ENCODE data around the gene OR10C1.
"Not testable (repeated sequence)": the region's sequence is repeated elsewhere in the genome, so short reads cannot be mapped to it uniquely, and the experiment has no call there.

OR10C1 gene, protein sequence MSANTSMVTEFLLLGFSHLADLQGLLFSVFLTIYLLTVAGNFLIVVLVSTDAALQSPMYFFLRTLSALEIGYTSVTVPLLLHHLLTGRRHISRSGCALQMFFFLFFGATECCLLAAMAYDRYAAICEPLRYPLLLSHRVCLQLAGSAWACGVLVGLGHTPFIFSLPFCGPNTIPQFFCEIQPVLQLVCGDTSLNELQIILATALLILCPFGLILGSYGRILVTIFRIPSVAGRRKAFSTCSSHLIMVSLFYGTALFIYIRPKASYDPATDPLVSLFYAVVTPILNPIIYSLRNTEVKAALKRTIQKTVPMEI

DNA sequence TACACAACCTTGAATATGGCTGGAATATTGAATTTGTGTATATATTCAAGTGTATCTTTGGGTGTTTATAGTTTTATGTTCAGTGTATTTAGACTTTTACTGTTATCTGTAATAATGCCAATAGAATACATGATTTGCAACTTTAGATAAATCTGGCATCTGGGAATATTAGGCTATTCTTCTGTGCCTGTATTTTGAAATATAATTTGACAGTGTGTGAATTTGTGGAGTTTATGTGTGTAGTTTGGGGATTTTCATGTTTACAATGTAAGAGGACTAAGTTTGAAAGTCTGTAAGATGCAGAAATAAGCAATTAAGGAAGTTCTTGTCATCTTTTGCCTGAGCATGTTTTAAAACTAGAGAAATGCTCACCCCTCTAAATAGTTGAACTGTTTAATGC is at the start of gene OR10C1:
Gene OR10C1 (plus strand): TSS at position 301 of the 400 bp plus-strand sequence. CDS start 710 bp downstream, outside the sequence.
- H3K36me3 ChIP-seq (ENCODE audit: control insufficient read depth, insufficient read depth, low read length): no peaks in the 10 kb centered on the region
- no peak within 1 kb of the TSS for H3K4me3 ChIP-seq (ENCODE audit: low read depth, low read length)
- no peaks in the 10 kb centered on the region; the same call in 1 of the 2 replicates for H3K27me3 ChIP-seq (ENCODE audit: control insufficient read depth, insufficient read depth, low read length)
- H3K27ac ChIP-seq (ENCODE audit: low read depth, low read length): no peak within 1 kb of the TSS
- no peak within 1 kb of the TSS for H3K9ac ChIP-seq (ENCODE audit: low read depth, low read length)
- H3K9me3 ChIP-seq (ENCODE audit: control insufficient read depth, insufficient read depth, low read length): no peaks in the 10 kb centered on the region
- H3K4me1 ChIP-seq (ENCODE audit: control insufficient read depth, insufficient read depth, low read length): no peaks in the 10 kb centered on the region

DNA sequence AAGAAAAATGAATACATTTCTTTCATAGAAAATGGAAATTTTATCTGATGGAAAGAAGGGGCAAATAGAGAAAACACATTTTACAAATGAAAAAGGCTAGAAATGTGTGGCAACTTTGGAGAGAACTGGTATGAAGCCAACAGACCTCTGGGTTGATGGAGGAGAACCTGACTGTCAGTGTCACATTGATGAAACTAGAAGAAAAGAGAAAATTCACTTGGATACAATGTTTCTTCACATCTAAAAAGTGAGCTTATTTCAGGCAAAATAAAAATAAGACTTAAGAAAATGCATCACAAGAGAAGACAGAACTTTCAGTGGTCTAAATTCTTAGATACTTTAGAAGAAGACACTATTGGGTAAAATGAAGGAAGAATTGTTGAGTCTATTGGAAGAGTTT is 43.8 kb upstream of the OR10C1 start, which contains the start of gene OR12D2:
Gene OR12D2 (plus strand): TSS at position 301 of the 400 bp plus-strand sequence. CDS start 1,069 bp downstream, outside the sequence.
- peaks cover 9% of the 10 kb centered on the region; the same call in 1 of the 2 replicates for H3K4me1 ChIP-seq (ENCODE audit: control insufficient read depth, insufficient read depth, low read length)
- H3K36me3 ChIP-seq (ENCODE audit: control insufficient read depth, insufficient read depth, low read length): no peaks in the 10 kb centered on the region
- H3K27me3 ChIP-seq (ENCODE audit: control insufficient read depth, insufficient read depth, low read length): no peaks in the 10 kb centered on the region

DNA sequence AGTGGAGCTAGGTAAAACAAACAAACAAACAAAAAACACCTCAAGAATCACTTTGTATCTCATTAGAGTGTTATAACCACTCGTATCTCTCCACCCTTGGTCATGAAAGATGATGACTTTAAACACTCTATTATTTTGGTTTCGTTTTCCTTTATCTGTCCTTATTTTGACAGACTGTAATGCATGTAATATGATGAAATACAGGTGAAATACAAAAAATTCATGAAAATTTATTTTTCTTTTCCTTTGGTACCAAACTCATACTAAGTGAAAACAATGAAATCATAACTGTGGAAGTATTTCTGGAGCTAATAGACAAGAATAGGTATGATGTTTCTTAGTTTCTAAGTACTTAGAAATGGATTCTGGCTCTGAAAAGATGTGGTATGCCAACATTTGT is 39.6 kb upstream of the OR10C1 start:
- Histone ChIP-seq H3K4me3 (ENCODE audit: low read depth, low read length) (no peak overlapping the region), H3K4me1 (ENCODE audit: control insufficient read depth, insufficient read depth, low read length) (peaks cover 4% of the 10 kb centered on the region; the same call in 1 of the 2 replicates), H3K27me3 (ENCODE audit: control insufficient read depth, insufficient read depth, low read length) (no peaks in the 10 kb centered on the region), H3K36me3 (ENCODE audit: control insufficient read depth, insufficient read depth, low read length) (no peaks in the 10 kb centered on the region), H3K9me3 (ENCODE audit: control insufficient read depth, insufficient read depth, low read length) (no peaks in the 10 kb centered on the region), H3K9ac (ENCODE audit: low read depth, low read length) (no peak overlapping the region), H3K27ac (ENCODE audit: low read depth, low read length) (no peak overlapping the region)

More for the DNA sequence above, 43.8 kb upstream of the OR10C1 start, which contains the start of gene OR12D2:
- H3K9me3 ChIP-seq (ENCODE audit: control insufficient read depth, insufficient read depth, low read length): no peaks in the 10 kb centered on the region
- no peak within 1 kb of the TSS for H3K27ac ChIP-seq (ENCODE audit: low read depth, low read length)
- H3K4me3 ChIP-seq (ENCODE audit: low read depth, low read length): no peak within 1 kb of the TSS
- H3K9ac ChIP-seq (ENCODE audit: low read depth, low read length): no peak within 1 kb of the TSS

DNA sequence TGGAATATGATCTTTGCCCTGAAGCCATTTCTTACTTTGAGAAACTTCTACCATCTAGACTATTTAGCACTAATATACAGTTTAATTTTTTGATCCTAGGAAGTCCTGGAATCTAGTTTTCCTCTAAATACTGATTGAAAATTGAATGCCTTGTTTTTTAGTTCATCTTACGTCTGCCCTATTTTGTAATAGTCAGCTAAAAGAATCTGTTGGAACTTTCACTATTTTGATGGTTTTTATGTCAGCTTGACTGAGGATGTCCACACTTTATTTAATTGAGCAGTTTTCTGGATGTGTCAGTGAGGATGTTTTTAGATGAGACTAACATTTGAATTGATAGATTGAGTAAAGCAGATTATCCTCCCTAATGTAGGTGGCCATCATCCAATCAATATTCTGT is 35.3 kb upstream of the OR10C1 start:
- no peak overlapping the region for H3K4me3 ChIP-seq (ENCODE audit: low read depth, low read length)
- no peaks in the 10 kb centered on the region for H3K36me3 ChIP-seq (ENCODE audit: control insufficient read depth, insufficient read depth, low read length)
- no peaks in the 10 kb centered on the region for H3K4me1 ChIP-seq (ENCODE audit: control insufficient read depth, insufficient read depth, low read length)
- no peaks in the 10 kb centered on the region for H3K27me3 ChIP-seq (ENCODE audit: control insufficient read depth, insufficient read depth, low read length)
- no peak overlapping the region for H3K27ac ChIP-seq (ENCODE audit: low read depth, low read length)
- no peak overlapping the region for H3K9ac ChIP-seq (ENCODE audit: low read depth, low read length)
- H3K9me3 ChIP-seq (ENCODE audit: control insufficient read depth, insufficient read depth, low read length): no peaks in the 10 kb centered on the region

DNA sequence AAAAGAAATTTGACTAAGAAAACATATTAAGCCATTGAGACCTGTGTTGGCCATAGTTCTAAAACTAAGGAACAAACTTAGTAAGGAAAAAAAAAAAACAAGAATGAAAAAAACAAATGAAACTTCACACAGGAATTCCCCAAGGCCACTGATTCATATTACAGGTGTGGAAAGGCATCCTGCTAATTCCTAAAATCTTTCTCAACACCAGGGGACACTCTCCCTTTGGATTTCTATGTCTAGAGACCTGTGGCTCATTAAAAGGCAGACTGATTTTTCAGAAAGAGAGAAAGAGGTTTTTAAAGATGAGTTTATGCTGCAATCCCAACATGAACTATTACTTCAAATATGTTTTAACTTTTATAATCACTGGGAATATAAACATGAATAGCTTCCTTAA is 24.5 kb upstream of the OR10C1 start, which contains the start of gene OR12D1:
Gene OR12D1 (plus strand): TSS at position 341 of the 400 bp plus-strand sequence.
- Histone ChIP-seq H3K27me3 (ENCODE audit: control insufficient read depth, insufficient read depth, low read length) (no peaks in the 10 kb centered on the region), H3K27ac (ENCODE audit: low read depth, low read length) (no peak within 1 kb of the TSS), H3K36me3 (ENCODE audit: control insufficient read depth, insufficient read depth, low read length) (no peaks in the 10 kb centered on the region), H3K4me3 (ENCODE audit: low read depth, low read length) (no peak within 1 kb of the TSS), H3K4me1 (ENCODE audit: control insufficient read depth, insufficient read depth, low read length) (no peaks in the 10 kb centered on the region), H3K9ac (ENCODE audit: low read depth, low read length) (no peak within 1 kb of the TSS), H3K9me3 (ENCODE audit: control insufficient read depth, insufficient read depth, low read length) (no peaks in the 10 kb centered on the region)

DNA sequence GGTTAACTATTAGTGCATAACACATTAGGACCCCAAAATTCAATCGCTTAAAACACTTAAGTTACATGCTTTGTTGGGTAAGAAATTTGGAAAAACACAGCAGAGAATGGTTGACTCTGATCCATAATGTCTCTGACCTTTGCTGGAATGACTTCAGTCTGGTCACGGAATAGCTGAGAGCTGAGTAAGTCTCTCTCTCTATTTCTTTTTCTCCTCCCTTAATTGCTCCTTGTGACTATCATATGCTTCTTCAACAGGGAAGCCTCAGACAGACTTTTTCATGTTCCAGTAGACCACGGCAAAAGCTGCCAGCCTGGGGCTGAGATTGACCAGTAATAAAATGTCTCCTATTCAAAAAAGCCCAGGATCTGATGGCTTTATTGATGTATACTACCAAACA is 19.6 kb upstream of the OR10C1 start:
- H3K9ac ChIP-seq (ENCODE audit: low read depth, low read length): no peak overlapping the region
- peaks cover 8% of the 10 kb centered on the region; the same call in 1 of the 2 replicates for H3K4me1 ChIP-seq (ENCODE audit: control insufficient read depth, insufficient read depth, low read length)
- H3K27ac ChIP-seq (ENCODE audit: low read depth, low read length): no peak overlapping the region
- H3K4me3 ChIP-seq (ENCODE audit: low read depth, low read length): no peak overlapping the region
- H3K9me3 ChIP-seq (ENCODE audit: control insufficient read depth, insufficient read depth, low read length): no peaks in the 10 kb centered on the region
- no peaks in the 10 kb centered on the region for H3K27me3 ChIP-seq (ENCODE audit: control insufficient read depth, insufficient read depth, low read length)
- no peaks in the 10 kb centered on the region for H3K36me3 ChIP-seq (ENCODE audit: control insufficient read depth, insufficient read depth, low read length)

DNA sequence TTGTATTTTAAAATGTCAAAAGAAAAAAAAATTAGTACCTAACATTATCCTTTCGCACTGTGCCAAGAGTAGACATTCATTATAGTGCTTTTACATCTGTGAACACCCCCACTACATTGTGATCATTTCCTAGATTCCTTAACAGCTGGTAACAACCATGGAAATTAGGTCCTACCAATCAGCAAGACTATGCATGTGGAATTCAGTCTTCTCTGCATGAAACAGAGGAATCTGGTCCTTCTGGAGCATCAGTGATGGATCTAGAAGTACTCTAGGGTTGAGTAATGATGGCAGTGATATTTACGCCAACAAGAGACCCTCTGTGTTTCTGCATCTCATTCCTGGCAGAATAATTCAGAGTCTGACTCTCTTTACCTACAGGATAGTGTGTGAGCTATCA is 14.9 kb upstream of the OR10C1 start:
- H3K9me3 ChIP-seq (ENCODE audit: control insufficient read depth, insufficient read depth, low read length): no peaks in the 10 kb centered on the region
- H3K27me3 ChIP-seq (ENCODE audit: control insufficient read depth, insufficient read depth, low read length): no peaks in the 10 kb centered on the region
- no peak overlapping the region for H3K4me3 ChIP-seq (ENCODE audit: low read depth, low read length)
- no peak overlapping the region for H3K9ac ChIP-seq (ENCODE audit: low read depth, low read length)
- peaks cover 8% of the 10 kb centered on the region; the same call in 1 of the 2 replicates for H3K4me1 ChIP-seq (ENCODE audit: control insufficient read depth, insufficient read depth, low read length)
- H3K36me3 ChIP-seq (ENCODE audit: control insufficient read depth, insufficient read depth, low read length): no peaks in the 10 kb centered on the region
- H3K27ac ChIP-seq (ENCODE audit: low read depth, low read length): no peak overlapping the region

DNA sequence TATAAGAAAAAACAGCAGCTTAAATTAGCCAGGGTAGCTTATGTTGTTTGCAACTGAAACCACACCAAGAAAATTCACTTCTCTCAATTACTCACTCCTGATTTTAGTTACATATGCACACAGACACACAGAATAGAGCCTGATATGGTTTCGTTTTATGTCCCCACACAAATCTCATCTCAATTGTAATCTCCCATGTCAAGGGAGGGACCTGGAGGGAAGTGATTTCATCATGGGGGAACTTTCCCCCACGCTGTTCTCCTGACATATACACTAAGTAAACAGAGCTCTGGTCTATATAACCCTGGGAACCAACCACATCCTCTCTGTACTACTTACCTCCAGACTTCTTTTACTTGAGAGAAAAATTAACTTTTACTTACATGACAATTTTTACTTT is 14.5 kb upstream of the OR10C1 start:
- Histone ChIP-seq H3K27me3 (ENCODE audit: control insufficient read depth, insufficient read depth, low read length) (no peaks in the 10 kb centered on the region), H3K9me3 (ENCODE audit: control insufficient read depth, insufficient read depth, low read length) (no peaks in the 10 kb centered on the region), H3K4me3 (ENCODE audit: low read depth, low read length) (no peak overlapping the region), H3K9ac (ENCODE audit: low read depth, low read length) (no peak overlapping the region), H3K4me1 (ENCODE audit: control insufficient read depth, insufficient read depth, low read length) (peaks cover 8% of the 10 kb centered on the region; the same call in 1 of the 2 replicates), H3K36me3 (ENCODE audit: control insufficient read depth, insufficient read depth, low read length) (no peaks in the 10 kb centered on the region), H3K27ac (ENCODE audit: low read depth, low read length) (no peak overlapping the region)

DNA sequence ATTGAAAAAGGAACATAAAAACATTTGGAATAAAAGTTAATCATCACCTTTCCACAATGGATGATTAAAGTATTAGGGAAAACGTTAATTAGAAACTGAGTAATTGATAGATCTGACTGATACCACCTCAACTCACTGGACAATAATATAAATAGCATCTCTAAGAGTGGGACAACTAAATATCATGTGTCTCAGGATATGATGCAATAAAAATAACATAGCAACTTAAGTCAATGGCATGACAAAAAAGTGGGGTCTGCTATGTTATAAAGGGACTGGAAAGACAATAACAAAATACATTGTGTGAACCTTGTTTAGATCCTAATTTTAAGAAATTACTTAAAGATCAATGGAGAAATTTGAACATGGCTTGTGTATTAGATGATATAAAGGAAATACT is 14.0 kb upstream of the OR10C1 start:
- Histone ChIP-seq H3K36me3 (ENCODE audit: control insufficient read depth, insufficient read depth, low read length) (no peaks in the 10 kb centered on the region), H3K27ac (ENCODE audit: low read depth, low read length) (no peak overlapping the region), H3K27me3 (ENCODE audit: control insufficient read depth, insufficient read depth, low read length) (no peaks in the 10 kb centered on the region), H3K9ac (ENCODE audit: low read depth, low read length) (no peak overlapping the region), H3K9me3 (ENCODE audit: control insufficient read depth, insufficient read depth, low read length) (no peaks in the 10 kb centered on the region), H3K4me3 (ENCODE audit: low read depth, low read length) (no peak overlapping the region), H3K4me1 (ENCODE audit: control insufficient read depth, insufficient read depth, low read length) (peaks cover 8% of the 10 kb centered on the region; the same call in 1 of the 2 replicates)

DNA sequence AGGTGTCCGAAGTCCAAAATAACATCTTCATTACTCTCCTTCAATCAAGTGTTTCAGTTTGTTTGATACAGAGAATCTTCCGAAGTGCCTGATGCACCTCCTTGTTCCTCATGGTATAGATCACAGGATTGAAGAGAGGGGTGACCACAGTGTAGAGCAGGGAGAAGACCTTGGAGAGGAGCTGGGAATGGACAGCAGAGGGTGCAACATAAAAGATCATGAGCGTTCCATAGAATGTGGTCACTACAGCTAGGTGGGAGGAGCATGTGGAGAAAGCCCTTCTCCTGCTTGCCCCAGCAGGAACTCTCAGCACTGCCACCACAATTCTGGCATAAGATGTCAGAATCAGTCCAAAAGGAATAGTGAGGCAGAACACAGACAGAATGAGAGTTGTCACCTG is 12.5 kb upstream of the OR10C1 start:
- Histone ChIP-seq H3K9me3 (ENCODE audit: control insufficient read depth, insufficient read depth, low read length) (no peaks in the 10 kb centered on the region), H3K9ac (ENCODE audit: low read depth, low read length) (no peak overlapping the region), H3K27ac (ENCODE audit: low read depth, low read length) (no peak overlapping the region)

DNA sequence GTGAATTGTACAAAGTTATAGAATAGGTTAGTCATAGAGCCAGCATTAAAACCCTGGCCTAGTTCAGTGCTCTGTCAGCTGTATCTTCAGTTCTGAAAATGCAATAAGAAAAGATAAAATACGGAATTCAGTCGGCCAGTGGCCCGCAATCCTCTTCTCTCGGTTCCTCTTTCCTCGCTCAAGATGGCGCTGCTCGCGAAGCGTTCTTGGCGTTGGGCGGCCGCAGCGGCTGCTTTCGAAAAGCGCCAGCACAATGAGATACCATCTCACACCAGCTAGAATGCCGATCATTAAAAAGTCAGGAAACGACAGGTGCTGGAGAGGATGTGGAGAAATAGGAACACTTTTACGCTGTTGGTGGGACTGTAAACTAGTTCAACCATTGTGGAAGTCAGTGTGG is 2.4 kb upstream of the OR10C1 start:
- H3K9ac ChIP-seq (ENCODE audit: low read depth, low read length); H3K27me3 ChIP-seq (ENCODE audit: control insufficient read depth, insufficient read depth, low read length); H3K36me3 ChIP-seq (ENCODE audit: control insufficient read depth, insufficient read depth, low read length); H3K4me3 ChIP-seq (ENCODE audit: low read depth, low read length); H3K27ac ChIP-seq (ENCODE audit: low read depth, low read length); H3K9me3 ChIP-seq (ENCODE audit: control insufficient read depth, insufficient read depth, low read length); H3K4me1 ChIP-seq (ENCODE audit: control insufficient read depth, insufficient read depth, low read length): not testable (repeated sequence)

More for the DNA sequence above, 12.5 kb upstream of the OR10C1 start:
- Histone ChIP-seq H3K36me3 (ENCODE audit: control insufficient read depth, insufficient read depth, low read length) (no peaks in the 10 kb centered on the region), H3K4me1 (ENCODE audit: control insufficient read depth, insufficient read depth, low read length) (peaks cover 8% of the 10 kb centered on the region; the same call in 1 of the 2 replicates), H3K27me3 (ENCODE audit: control insufficient read depth, insufficient read depth, low read length) (no peaks in the 10 kb centered on the region), H3K4me3 (ENCODE audit: low read depth, low read length) (no peak overlapping the region)

Data from HUES48 (cell line).